Loucy (cell line): Measurements from ENCODE around the gene SCRT2.

Experiments used
- H2AFZ ChIP-seq: fragments of 200-600 bp; sonication (generic); 2 replicates; pipeline ENCODE4 v1.6.0; 2016; ENCODE audit warnings: antibody characterized with exemption, mild to moderate bottlenecking, low read length, moderate library complexity
- H3F3A ChIP-seq: fragments of 200-600 bp; 2 replicates; pipeline ENCODE4 v1.6.0; 2016; ENCODE audit warnings: antibody characterized with exemption, low read depth, mild to moderate bottlenecking
- H3K27me3 ChIP-seq: fragments of 200-600 bp; sonication (generic); 2 replicates; pipeline ENCODE4 v1.6.1; 2014; ENCODE audit warnings: low read length, mild to moderate bottlenecking; ENCODE audit not compliant: insufficient read depth, poor library complexity, severe bottlenecking
- H3K36me3 ChIP-seq: fragments of 200-600 bp; sonication (generic); 2 replicates; pipeline ENCODE4 v1.6.1; 2016; ENCODE audit warnings: low read length; ENCODE audit not compliant: insufficient read depth
- H3K4me1 ChIP-seq: fragments of 200-600 bp; sonication (generic); 2 replicates; pipeline ENCODE4 v1.5.1; 2014; ENCODE audit warnings: low read length, mild to moderate bottlenecking; ENCODE audit not compliant: insufficient read depth, poor library complexity, severe bottlenecking
- H3K4me2 ChIP-seq: fragments of 200-600 bp; sonication (generic); 2 replicates; pipeline ENCODE4 v1.6.0; 2014; ENCODE audit warnings: antibody characterized with exemption, low read length, low read depth, mild to moderate bottlenecking; ENCODE audit not compliant: poor library complexity, severe bottlenecking
- H3K4me3 ChIP-seq: fragments of 200-600 bp; sonication (generic); 2 replicates; pipeline ENCODE4 v1.5.1; 2014; ENCODE audit warnings: low read length, mild to moderate bottlenecking, mixed read lengths; ENCODE audit not compliant: poor library complexity, severe bottlenecking
- H3K79me2 ChIP-seq: fragments of 200-600 bp; sonication (generic); 2 replicates; pipeline ENCODE4 v1.6.1; 2014; ENCODE audit warnings: low read length; ENCODE audit not compliant: insufficient read depth
- H3K9ac ChIP-seq: fragments of 200-600 bp; sonication (generic); 2 replicates; pipeline ENCODE4 v1.6.0; 2014; ENCODE audit warnings: mild to moderate bottlenecking, low read depth, low read length, moderate library complexity; ENCODE audit not compliant: poor library complexity, severe bottlenecking
- H3K9me2 ChIP-seq: fragments of 200-600 bp; sonication (generic); replicated peaks from 2 replicates; pipeline ENCODE4 v1.6.1; 2016; ENCODE audit warnings: low read depth, low read length, mixed read lengths
- H3K9me3 ChIP-seq: fragments of 200-600 bp; sonication (generic); 2 replicates; pipeline ENCODE4 v1.6.1; 2014; ENCODE audit warnings: mild to moderate bottlenecking, antibody characterized with exemption, low read length, low read depth; ENCODE audit not compliant: insufficient read depth
- H4K20me1 ChIP-seq: fragments of 200-600 bp; sonication (generic); 2 replicates; pipeline ENCODE4 v1.6.0; 2014; ENCODE audit warnings: antibody characterized with exemption, low read length, mild to moderate bottlenecking; ENCODE audit not compliant: insufficient read depth, poor library complexity, severe bottlenecking
- CTCF ChIP-seq: fragments of 200-600 bp; sonication (generic); conservative IDR thresholded peaks from 2 replicates; pipeline ENCODE4 v1.5.1; 2014; ENCODE audit warnings: mild to moderate bottlenecking, antibody characterized with exemption, low read length
- EZH2phosphoT487 ChIP-seq: fragments of 200-600 bp; IDR thresholded peaks from 2 replicates; pipeline ENCODE4 v1.6.1; 2018; ENCODE audit warnings: antibody characterized with exemption, mild to moderate bottlenecking, moderate library complexity, borderline replicate concordance

Gene SCRT2

GRCh38 chr20:709423-709822, 33.8 kb upstream of the SCRT2 start:
- Histone ChIP-seq H3K4me3 (no peak overlapping the region), H2AFZ (no peak overlapping the region), H3F3A (no peaks in the 10 kb centered on the region), H3K79me2 (no peaks in the 10 kb centered on the region), H3K4me2 (no peak overlapping the region), H3K9ac (no peak overlapping the region), H3K9me2 (no peaks in the 10 kb centered on the region), H4K20me1 (no peaks in the 10 kb centered on the region), H3K36me3 (no peaks in the 10 kb centered on the region), H3K4me1 (no peaks in the 10 kb centered on the region), H3K27me3 (no peaks in the 10 kb centered on the region), H3K9me3 (peaks cover 3% of the 10 kb centered on the region)
- TF ChIP-seq CTCF: no peak
- TF ChIP-seq EZH2phosphoT487: no peak

- Histone ChIP-seq H3K36me3 (no peaks in the 10 kb centered on the region), H3K79me2 (no peaks in the 10 kb centered on the region), H2AFZ (no peak overlapping the region), H3K9me3 (no peaks in the 10 kb centered on the region; the same call in 1 of the 2 replicates), H3K4me2 (no peak overlapping the region), H3K27me3 (no peaks in the 10 kb centered on the region), H3K9me2 (no peaks in the 10 kb centered on the region), H4K20me1 (no peaks in the 10 kb centered on the region), H3K9ac (no peak overlapping the region), H3F3A (no peaks in the 10 kb centered on the region), H3K4me3 (no peak overlapping the region), H3K4me1 (no peaks in the 10 kb centered on the region)
- TF ChIP-seq CTCF (no peak), EZH2phosphoT487 (no peak)
Observed at GRCh38 chr20:708956-709355, 33.4 kb upstream of the SCRT2 start.

GRCh38 chr20:707451-708110, 32.0 kb upstream of the SCRT2 start:
- no peak overlapping the region for H3K9ac ChIP-seq
- no peak for TF ChIP-seq CTCF
- no peak for TF ChIP-seq EZH2phosphoT487
- no peak overlapping the region for H2AFZ ChIP-seq
- H3K36me3 ChIP-seq: no peaks in the 10 kb centered on the region
- H3F3A ChIP-seq: no peaks in the 10 kb centered on the region
- no peaks in the 10 kb centered on the region for H3K9me2 ChIP-seq
- H3K27me3 ChIP-seq: no peaks in the 10 kb centered on the region
- H3K4me2 ChIP-seq: no peak overlapping the region
- H4K20me1 ChIP-seq: no peaks in the 10 kb centered on the region
- H3K79me2 ChIP-seq: no peaks in the 10 kb centered on the region
- H3K4me3 ChIP-seq: no peak overlapping the region
- H3K4me1 ChIP-seq: no peaks in the 10 kb centered on the region
- H3K9me3 ChIP-seq: no peaks in the 10 kb centered on the region
